ENCODE data around the gene SAMD4B. TPM values are rescaled to one million over a fixed set of nuclear protein-coding genes. Genes with fewer than 3 reads are reported as not detected.
"Not testable (repeated sequence)": the region's sequence is repeated elsewhere in the genome, so short reads cannot be mapped to it uniquely, and the experiment has no call there.

The SAMD4B gene
- total RNA-seq, 1 experiment from 2014 or later = 49.7 TPM

DNA sequence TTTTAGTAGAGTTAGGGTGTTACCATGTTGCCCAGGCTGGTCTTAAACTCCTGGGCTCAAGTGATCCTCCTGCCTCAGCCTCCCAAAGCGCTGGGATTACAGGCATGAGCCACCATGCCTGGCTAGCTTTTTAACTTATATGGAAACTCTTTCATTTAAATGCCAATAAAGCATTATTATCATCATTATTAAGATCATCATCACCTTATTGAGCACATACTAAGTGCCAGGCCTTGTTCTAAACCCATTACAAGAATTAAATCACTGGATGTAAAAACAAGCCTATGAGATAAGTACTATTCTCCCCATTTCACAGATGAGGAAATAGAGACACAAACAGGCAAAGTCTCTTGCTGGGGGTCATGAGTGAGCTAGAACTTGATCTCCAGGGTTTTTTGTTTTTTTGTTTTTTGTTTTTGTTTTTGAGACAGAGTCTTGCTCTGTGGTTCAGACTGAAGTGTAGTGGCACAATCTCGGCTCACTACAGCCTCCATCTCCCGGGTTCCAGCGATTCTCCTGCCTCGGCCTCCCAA lies 7.7 kb upstream of the SAMD4B start:
- no peaks in the 10 kb centered on the region for H3K9me3 ChIP-seq (replicated peaks)
- no peaks in the 10 kb centered on the region for H3K4me1 ChIP-seq (replicated peaks)
- H3K36me3 ChIP-seq = no peaks in the 10 kb centered on the region
- no peak for DNase-seq (ENCODE audit: low read depth in 1 of 2, low spot score in 2 of 2)
- H3K4me3 ChIP-seq = no peak overlapping the region
- no peak overlapping the region for H3K27ac ChIP-seq
- no peaks in the 10 kb centered on the region for H3K27me3 ChIP-seq (replicated peaks)

DNA sequence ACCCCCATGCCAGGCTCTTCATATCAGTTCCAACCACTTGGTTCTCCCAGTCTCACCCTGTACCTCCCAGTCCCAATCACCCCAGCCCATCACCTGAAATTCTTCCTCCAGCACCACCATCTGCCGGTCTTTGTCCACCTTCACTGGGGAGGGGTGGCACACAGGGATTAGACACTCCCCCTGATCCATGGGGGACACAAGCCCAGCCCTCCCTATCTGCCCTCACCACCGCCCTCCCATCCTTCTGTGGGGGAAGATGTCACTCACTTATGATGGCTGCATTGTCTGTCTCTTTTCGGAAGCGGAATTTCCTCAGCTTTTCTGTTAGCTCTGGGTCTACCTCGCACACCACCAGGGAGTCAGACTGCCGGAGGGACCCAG lies 7.1 kb upstream of the SAMD4B start:
- H3K4me3 ChIP-seq = no peak overlapping the region
- no peaks in the 10 kb centered on the region for H3K36me3 ChIP-seq
- H3K27me3 ChIP-seq (replicated peaks) = no peaks in the 10 kb centered on the region
- no peaks in the 10 kb centered on the region; the same call in 1 of the 2 replicates for H3K4me1 ChIP-seq (replicated peaks)
- no peaks in the 10 kb centered on the region for H3K9me3 ChIP-seq (replicated peaks)
- no peak overlapping the region for H3K27ac ChIP-seq
- no peak for DNase-seq (ENCODE audit: low read depth in 1 of 2, low spot score in 2 of 2)

- Histone ChIP-seq H3K27ac (no peak overlapping the region), H3K27me3 (replicated peaks) (no peaks in the 10 kb centered on the region), H3K9me3 (replicated peaks) (no peaks in the 10 kb centered on the region), H3K4me3 (no peak overlapping the region), H3K36me3 (no peaks in the 10 kb centered on the region), H3K4me1 (replicated peaks) (peaks cover 10% of the 10 kb centered on the region)
- DNase-seq (ENCODE audit: low read depth in 1 of 2, low spot score in 2 of 2) = no peak
These were observed 5.7 kb upstream of the SAMD4B start for GRCh38 chr19:39336483-39336882.

- no peaks in the 10 kb centered on the region; the same call in 1 of the 2 replicates for H3K36me3 ChIP-seq
- H3K4me3 ChIP-seq = no peak overlapping the region
- no peak overlapping the region for H3K27ac ChIP-seq
- H3K27me3 ChIP-seq (replicated peaks) = no peaks in the 10 kb centered on the region
- DNase-seq (ENCODE audit: low read depth in 1 of 2, low spot score in 2 of 2) = no peak
- no peaks in the 10 kb centered on the region for H3K9me3 ChIP-seq (replicated peaks)
- peaks cover 16% of the 10 kb centered on the region for H3K4me1 ChIP-seq (replicated peaks)
These were observed 2.5 kb upstream of the SAMD4B start for GRCh38 chr19:39339674-39340073.

- DNase-seq (ENCODE audit: low read depth in 1 of 2, low spot score in 2 of 2); H3K27ac ChIP-seq; H3K9me3 ChIP-seq (replicated peaks); H3K36me3 ChIP-seq; H3K4me3 ChIP-seq; H3K27me3 ChIP-seq (replicated peaks): not testable (repeated sequence)
- H3K4me1 ChIP-seq (replicated peaks) = peaks cover 16% of the 10 kb centered on the region
These were observed 2.1 kb upstream of the SAMD4B start for GRCh38 chr19:39340156-39340555.

- H3K4me3 ChIP-seq = peak overlapping the region; percentile 58
- peaks cover 16% of the 10 kb centered on the region for H3K4me1 ChIP-seq (replicated peaks)
- DNase-seq (ENCODE audit: low read depth in 1 of 2, low spot score in 2 of 2) = no peak
- no peaks in the 10 kb centered on the region for H3K27me3 ChIP-seq (replicated peaks)
- no peaks in the 10 kb centered on the region for H3K9me3 ChIP-seq (replicated peaks)
- H3K27ac ChIP-seq = peak overlapping the region; percentile 29; the same call in 1 of the 2 replicates
- H3K36me3 ChIP-seq = peaks cover 10% of the 10 kb centered on the region
These were observed 997 bp upstream of the SAMD4B start for GRCh38 chr19:39341129-39341718.

GRCh38 chr19:39342647-39343305 lies 555 bp downstream of the SAMD4B start:
- H3K4me3 ChIP-seq = peak overlapping the region; percentile 58
- H3K27me3 ChIP-seq (replicated peaks) = no peaks in the 10 kb centered on the region
- peaks cover 25% of the 10 kb centered on the region for H3K4me1 ChIP-seq (replicated peaks)
- H3K36me3 ChIP-seq = peaks cover 17% of the 10 kb centered on the region
- H3K27ac ChIP-seq = peak overlapping the region; percentile 55
- H3K9me3 ChIP-seq (replicated peaks) = no peaks in the 10 kb centered on the region
- DNase-seq (ENCODE audit: low read depth in 1 of 2, low spot score in 2 of 2) = no peak

GRCh38 chr19:39345956-39346355 lies 3.7 kb downstream of the SAMD4B start:
- DNase-seq (ENCODE audit: low read depth in 1 of 2, low spot score in 2 of 2) = no peak
- Histone ChIP-seq H3K27me3 (replicated peaks) (no peaks in the 10 kb centered on the region), H3K9me3 (replicated peaks) (no peaks in the 10 kb centered on the region), H3K4me3 (no peak overlapping the region), H3K27ac (no peak overlapping the region), H3K4me1 (replicated peaks) (peaks cover 21% of the 10 kb centered on the region), H3K36me3 (peaks cover 47% of the 10 kb centered on the region)

DNA sequence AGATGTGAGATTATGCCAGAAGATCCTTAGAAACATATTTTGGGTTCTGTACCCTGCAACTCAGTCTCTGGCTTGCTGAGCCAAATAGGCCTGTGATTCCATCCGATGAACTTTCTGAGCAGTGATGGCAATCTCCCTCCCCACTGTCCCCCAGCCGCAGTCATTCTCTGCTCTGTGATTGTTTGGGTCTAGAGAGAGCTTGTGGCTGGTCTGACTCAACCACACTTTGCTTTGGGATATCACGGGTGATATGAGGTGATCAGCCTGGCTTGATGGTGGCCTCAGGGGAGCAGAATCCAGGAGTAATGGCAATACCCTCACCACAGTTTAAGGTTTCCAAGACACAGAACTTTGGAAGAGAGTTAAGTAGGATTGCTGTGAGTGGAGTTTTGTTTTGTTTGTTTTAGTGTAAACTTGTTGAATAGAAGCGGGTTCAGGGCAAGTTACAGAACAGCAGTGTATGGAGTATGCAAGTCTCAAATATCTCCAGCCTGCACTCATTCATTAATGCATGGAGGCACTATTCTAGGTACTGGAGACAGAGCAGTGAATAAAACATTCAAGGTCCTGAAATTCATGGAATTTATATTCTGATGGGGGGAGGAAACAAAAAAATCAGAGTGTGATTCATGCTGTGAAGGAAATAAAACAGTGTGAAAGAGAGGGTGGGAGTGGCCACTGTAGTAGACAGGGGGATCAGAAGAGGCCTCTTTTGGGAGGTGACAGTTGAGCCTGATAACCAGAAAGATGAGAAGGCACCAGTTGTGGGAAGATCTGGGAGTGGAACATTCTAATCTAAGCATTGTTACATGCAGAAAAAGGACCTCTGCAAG lies 5.3 kb downstream of the SAMD4B start:
- Histone ChIP-seq H3K9me3 (replicated peaks) (no peaks in the 10 kb centered on the region), H3K27me3 (replicated peaks) (no peaks in the 10 kb centered on the region), H3K27ac (0 out of 2 replicates have a peak overlapping the region, but pooled peaks have one; percentile 1), H3K4me1 (replicated peaks) (peaks cover 17% of the 10 kb centered on the region), H3K36me3 (peaks cover 61% of the 10 kb centered on the region), H3K4me3 (no peak overlapping the region)
- DNase-seq (ENCODE audit: low read depth in 1 of 2, low spot score in 2 of 2) = no peak

GRCh38 chr19:39349326-39349725 lies 7.1 kb downstream of the SAMD4B start:
- no peak for DNase-seq (ENCODE audit: low read depth in 1 of 2, low spot score in 2 of 2)
- Histone ChIP-seq H3K27ac (no peak overlapping the region), H3K4me1 (replicated peaks) (peaks cover 12% of the 10 kb centered on the region), H3K4me3 (no peak overlapping the region), H3K9me3 (replicated peaks) (no peaks in the 10 kb centered on the region), H3K27me3 (replicated peaks) (no peaks in the 10 kb centered on the region), H3K36me3 (peaks cover 76% of the 10 kb centered on the region)

DNA sequence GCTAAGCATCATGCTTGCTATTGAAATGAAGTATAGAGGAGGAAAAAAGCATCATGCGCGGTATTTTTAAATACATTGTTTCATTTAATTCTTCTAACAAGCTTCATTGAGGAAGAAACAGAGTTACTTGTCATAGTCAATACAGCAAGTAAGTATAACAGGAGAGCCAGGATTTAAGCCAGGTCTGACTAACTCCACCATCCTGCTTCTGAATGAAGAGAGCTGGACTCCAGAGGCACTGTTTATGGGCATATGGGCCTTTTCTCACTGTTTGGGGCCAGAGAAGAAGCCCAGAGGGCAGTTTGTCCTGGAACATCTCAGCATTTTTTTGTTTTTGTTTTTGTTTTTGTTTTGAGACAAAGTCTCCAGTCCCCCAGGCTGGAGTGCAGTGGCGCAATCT lies 7.9 kb downstream of the SAMD4B start:
- peaks cover 84% of the 10 kb centered on the region for H3K36me3 ChIP-seq
- no peak for DNase-seq (ENCODE audit: low read depth in 1 of 2, low spot score in 2 of 2)
- H3K4me3 ChIP-seq = no peak overlapping the region
- H3K9me3 ChIP-seq (replicated peaks) = no peaks in the 10 kb centered on the region
- H3K27ac ChIP-seq = no peak overlapping the region
- H3K4me1 ChIP-seq (replicated peaks) = peaks cover 12% of the 10 kb centered on the region
- no peaks in the 10 kb centered on the region for H3K27me3 ChIP-seq (replicated peaks)

- no peak overlapping the region for H3K27ac ChIP-seq
- no peaks in the 10 kb centered on the region for H3K27me3 ChIP-seq (replicated peaks)
- H3K36me3 ChIP-seq = peaks cover 85% of the 10 kb centered on the region
- no peaks in the 10 kb centered on the region for H3K9me3 ChIP-seq (replicated peaks)
- peaks cover 12% of the 10 kb centered on the region for H3K4me1 ChIP-seq (replicated peaks)
- no peak overlapping the region for H3K4me3 ChIP-seq
- no peak for DNase-seq (ENCODE audit: low read depth in 1 of 2, low spot score in 2 of 2)
These were observed 9.4 kb downstream of the SAMD4B start for GRCh38 chr19:39351537-39352064.

GRCh38 chr19:39352381-39353255 lies 10.4 kb downstream of the SAMD4B start:
- H3K9me3 ChIP-seq (replicated peaks) = no peaks in the 10 kb centered on the region
- no peak overlapping the region for H3K4me3 ChIP-seq
- peaks cover 5% of the 10 kb centered on the region for H3K4me1 ChIP-seq (replicated peaks)
- no peak for DNase-seq (ENCODE audit: low read depth in 1 of 2, low spot score in 2 of 2)
- no peaks in the 10 kb centered on the region for H3K27me3 ChIP-seq (replicated peaks)
- no peak overlapping the region for H3K27ac ChIP-seq
- H3K36me3 ChIP-seq = peaks cover 93% of the 10 kb centered on the region
